Natural killer cell (primary cell): ENCODE data around the gene CXCL14. TPM values are rescaled to one million over a fixed set of nuclear protein-coding genes. Genes with fewer than 3 reads are reported as not detected.

Experiments
- ATAC-seq, 3 donors: fragments of 150-1000 bp in 2 of 3; fragments of 200-7000 bp in 1 of 3; cut with Tn5 transposase; 1 replicate in 1 of 3; 2 replicates in 2 of 3; pipeline ENCODE4 v1.10.0; 2021; ENCODE audit warnings: mild to moderate bottlenecking in 2 of 3, moderate library complexity in 2 of 3
- DNase-seq, 2 donors: peaks; one replicate each; pipeline versions ENCODE4 v3.0.0 to v3.0.0-alpha.2; 2013 to 2021; ENCODE audit warnings: mixed read lengths in 1 of 2
- H3K27ac ChIP-seq: one replicate; pipeline ENCODE4 v1.5.1; 2013; ENCODE audit warnings: mild to moderate bottlenecking, low read length
- H3K27me3 ChIP-seq: one replicate; pipeline ENCODE4 v1.6.1; 2013; ENCODE audit warnings: low read length; ENCODE audit not compliant: control insufficient read depth, insufficient read depth
- H3K36me3 ChIP-seq: one replicate; pipeline ENCODE4 v1.6.1; 2013; ENCODE audit warnings: low read length; ENCODE audit not compliant: control insufficient read depth, insufficient read depth
- H3K4me1 ChIP-seq: one replicate; pipeline ENCODE4 v1.6.1; 2013; ENCODE audit warnings: low read length; ENCODE audit not compliant: control insufficient read depth, insufficient read depth
- H3K4me3 ChIP-seq: one replicate; pipeline ENCODE4 v1.5.1; 2013; ENCODE audit warnings: low read length
- H3K9me3 ChIP-seq: one replicate; pipeline ENCODE4 v1.6.1; 2013; ENCODE audit warnings: low read length; ENCODE audit not compliant: control insufficient read depth, insufficient read depth
- H3K27ac Mint-ChIP-seq, 2 donors: one replicate each; pipeline ENCODE4 v1.8.0; 2022; ENCODE audit warnings: mild to moderate bottlenecking in 2 of 2, mixed read lengths in 2 of 2, moderate library complexity in 1 of 2
- H3K27me3 Mint-ChIP-seq, 2 donors: one replicate each; pipeline ENCODE4 v1.8.0; 2022; ENCODE audit warnings: low read depth in 2 of 2, mixed read lengths in 2 of 2
- H3K36me3 Mint-ChIP-seq: one replicate; pipeline ENCODE4 v1.8.0; 2022; ENCODE audit warnings: mixed read lengths
- H3K4me1 Mint-ChIP-seq, 2 donors: one replicate each; pipeline ENCODE4 v1.8.0; 2022; ENCODE audit warnings: mixed read lengths in 2 of 2
- H3K4me3 Mint-ChIP-seq: one replicate; pipeline ENCODE4 v1.8.0; 2022; ENCODE audit warnings: mild to moderate bottlenecking, moderate library complexity, mixed read lengths
- H3K9me3 Mint-ChIP-seq, 2 donors: one replicate each; pipeline ENCODE4 v1.8.0; 2022; ENCODE audit warnings: mixed read lengths in 2 of 2
- WGBS: methylation state at CpG from one replicate; pipeline ENCODE4 v1.1.7; 2013; ENCODE audit warnings: missing lambda C conversion rate; ENCODE audit not compliant: insufficient coverage; 5-methylcytosine and 5-hydroxymethylcytosine counted together
- intact Hi-C: fragments of 100-400 bp; cut with micrococcal nuclease; formaldehyde crosslinking; loops from one replicate; pipeline ENCODE4 v1.14.2; 2022
- total RNA-seq, 4 donors: library from RNA; stranded (reverse); fragments of 120-200 nt in 1 of 4; gene quantifications; one replicate each; pipeline versions ENCODE4 v1.2.3 to v1.2.4, GENCODE V29; 2013 to 2022
- TF ChIP-seq, protein P1 (sequence below): fragments of 200-600 bp; IDR thresholded peaks from one replicate; pipeline ENCODE4 v1.8.0; 2022; ENCODE audit warnings: antibody characterized with exemption

Gene CXCL14
- total RNA-seq, 3 donors from 2014 or later (not counting 1 experiment from before 2014, with no cell fraction given) = not detected

DNA sequence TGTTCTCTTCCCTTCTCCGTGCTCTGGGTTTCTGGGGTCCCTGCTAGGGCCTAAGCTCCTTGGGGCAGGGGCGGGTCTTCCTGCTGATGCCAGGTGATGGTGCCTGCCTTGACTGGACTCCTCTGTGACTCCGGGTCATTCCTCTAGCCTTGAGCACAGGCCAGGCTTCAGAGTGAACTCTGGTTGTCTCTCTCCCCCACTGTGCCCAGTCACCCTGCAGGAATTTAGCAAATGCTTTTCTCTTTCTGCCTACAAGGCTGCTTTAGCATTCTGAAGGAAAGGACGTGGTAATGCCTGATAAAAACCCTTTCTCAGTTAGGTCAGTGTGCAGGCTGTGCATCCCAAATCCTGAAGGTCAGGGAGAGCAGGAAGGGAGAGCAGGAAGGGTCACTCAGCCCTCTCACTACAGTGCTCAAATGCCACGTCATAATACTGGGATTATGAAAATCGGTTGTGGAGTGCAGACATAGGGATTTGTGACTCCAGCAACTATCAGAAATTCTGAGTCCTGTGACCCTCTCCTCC lies 2.7 kb downstream of the CXCL14 start:
- Histone ChIP-seq H3K36me3 (no peaks in the 10 kb centered on the region), H3K27me3 (peaks cover 8% of the 10 kb centered on the region), H3K4me1 (no peaks in the 10 kb centered on the region), H3K9me3 (no peaks in the 10 kb centered on the region), H3K27ac (no peak overlapping the region), H3K4me3 (no peak overlapping the region)
- no peak overlapping the region for H3K4me3 Mint-ChIP-seq
- H3K9me3 Mint-ChIP-seq = no peaks in the 10 kb centered on the region
- DNase-seq (no peak), ATAC-seq (no peak)
- H3K4me1 Mint-ChIP-seq = no peaks in the 10 kb centered on the region
- peaks cover 24 to 49% of the 10 kb centered on the region in 2 donors for H3K27me3 Mint-ChIP-seq
- H3K27ac Mint-ChIP-seq = no peak overlapping the region
- WGBS = 71% methylated on average over 4 of the region's 6 CpGs
- intact Hi-C loops = no loop called here
- H3K36me3 Mint-ChIP-seq = no peaks in the 10 kb centered on the region
- TF ChIP-seq, protein P1, sequence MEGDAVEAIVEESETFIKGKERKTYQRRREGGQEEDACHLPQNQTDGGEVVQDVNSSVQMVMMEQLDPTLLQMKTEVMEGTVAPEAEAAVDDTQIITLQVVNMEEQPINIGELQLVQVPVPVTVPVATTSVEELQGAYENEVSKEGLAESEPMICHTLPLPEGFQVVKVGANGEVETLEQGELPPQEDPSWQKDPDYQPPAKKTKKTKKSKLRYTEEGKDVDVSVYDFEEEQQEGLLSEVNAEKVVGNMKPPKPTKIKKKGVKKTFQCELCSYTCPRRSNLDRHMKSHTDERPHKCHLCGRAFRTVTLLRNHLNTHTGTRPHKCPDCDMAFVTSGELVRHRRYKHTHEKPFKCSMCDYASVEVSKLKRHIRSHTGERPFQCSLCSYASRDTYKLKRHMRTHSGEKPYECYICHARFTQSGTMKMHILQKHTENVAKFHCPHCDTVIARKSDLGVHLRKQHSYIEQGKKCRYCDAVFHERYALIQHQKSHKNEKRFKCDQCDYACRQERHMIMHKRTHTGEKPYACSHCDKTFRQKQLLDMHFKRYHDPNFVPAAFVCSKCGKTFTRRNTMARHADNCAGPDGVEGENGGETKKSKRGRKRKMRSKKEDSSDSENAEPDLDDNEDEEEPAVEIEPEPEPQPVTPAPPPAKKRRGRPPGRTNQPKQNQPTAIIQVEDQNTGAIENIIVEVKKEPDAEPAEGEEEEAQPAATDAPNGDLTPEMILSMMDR = no peak

DNA sequence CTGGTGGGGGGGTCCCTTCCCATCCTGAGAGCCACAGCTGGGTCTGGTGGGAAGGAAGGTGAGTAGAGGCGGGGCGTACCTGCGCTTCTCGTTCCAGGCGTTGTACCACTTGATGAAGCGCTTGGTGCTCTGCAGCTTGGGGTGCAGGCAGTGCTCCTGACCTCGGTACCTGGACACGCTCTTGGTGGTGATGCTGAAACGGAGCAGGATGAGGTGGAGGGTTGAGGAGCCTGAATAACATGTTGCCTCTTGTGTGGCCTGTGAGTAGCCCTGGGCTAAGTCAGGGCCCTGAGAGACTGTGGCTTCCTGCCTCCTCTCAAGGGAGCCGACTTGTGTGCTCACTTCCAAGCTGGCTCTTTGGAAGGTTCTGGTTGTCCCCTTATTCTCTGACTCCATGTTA lies 4.3 kb downstream of the CXCL14 start:
- H3K4me1 Mint-ChIP-seq = no peaks in the 10 kb centered on the region
- H3K9me3 ChIP-seq = no peaks in the 10 kb centered on the region
- H3K4me3 Mint-ChIP-seq = no peak overlapping the region
- WGBS = 89% methylated on average over 10 of the region's 10 CpGs
- no peaks in the 10 kb centered on the region for H3K9me3 Mint-ChIP-seq
- H3K4me3 ChIP-seq = no peak overlapping the region
- H3K27ac Mint-ChIP-seq = no peak overlapping the region
- no peak overlapping the region for H3K27ac ChIP-seq
- no peaks in the 10 kb centered on the region for H3K4me1 ChIP-seq
- DNase-seq (no peak), ATAC-seq (no peak)
- H3K36me3 ChIP-seq = no peaks in the 10 kb centered on the region
- intact Hi-C loops = no loop called here
- H3K27me3 ChIP-seq = peaks cover 8% of the 10 kb centered on the region
- H3K36me3 Mint-ChIP-seq = no peaks in the 10 kb centered on the region
- TF ChIP-seq, protein P1 = no peak
- peaks cover 20 to 36% of the 10 kb centered on the region in 2 donors for H3K27me3 Mint-ChIP-seq

DNA sequence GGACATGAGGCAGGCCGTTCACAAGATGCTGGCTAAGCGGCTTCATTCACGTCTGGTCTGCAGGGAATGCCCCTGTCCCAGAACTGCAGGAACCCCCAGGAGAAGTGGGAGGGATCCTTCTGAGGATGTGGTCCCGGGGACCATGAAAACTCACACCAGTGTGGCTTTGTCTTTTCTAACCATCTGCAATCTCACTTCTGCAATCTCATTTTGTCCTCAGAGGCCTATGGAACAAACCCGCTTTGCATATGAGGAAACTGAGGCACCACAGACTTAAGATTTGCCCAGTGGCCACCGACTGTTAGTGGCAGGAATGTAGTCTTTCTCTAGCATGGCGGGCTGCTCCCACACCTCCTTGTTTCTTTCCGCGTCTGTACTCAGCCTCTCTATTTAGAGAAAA lies 6.9 kb downstream of the CXCL14 start:
- Histone ChIP-seq H3K9me3 (no peaks in the 10 kb centered on the region), H3K4me3 (no peak overlapping the region), H3K27ac (no peak overlapping the region), H3K27me3 (no peaks in the 10 kb centered on the region), H3K4me1 (no peaks in the 10 kb centered on the region), H3K36me3 (no peaks in the 10 kb centered on the region)
- no peaks in the 10 kb centered on the region for H3K36me3 Mint-ChIP-seq
- no peak for DNase-seq
- H3K4me1 Mint-ChIP-seq = no peaks in the 10 kb centered on the region
- intact Hi-C loops = no loop called here
- TF ChIP-seq, protein P1 = no peak
- WGBS = 76% methylated on average over 9 of the region's 9 CpGs
- no peak for ATAC-seq
- no peak overlapping the region for H3K27ac Mint-ChIP-seq
- no peak overlapping the region for H3K4me3 Mint-ChIP-seq
- H3K9me3 Mint-ChIP-seq = no peaks in the 10 kb centered on the region
- H3K27me3 Mint-ChIP-seq = peaks cover 6 to 23% of the 10 kb centered on the region in 2 donors

DNA sequence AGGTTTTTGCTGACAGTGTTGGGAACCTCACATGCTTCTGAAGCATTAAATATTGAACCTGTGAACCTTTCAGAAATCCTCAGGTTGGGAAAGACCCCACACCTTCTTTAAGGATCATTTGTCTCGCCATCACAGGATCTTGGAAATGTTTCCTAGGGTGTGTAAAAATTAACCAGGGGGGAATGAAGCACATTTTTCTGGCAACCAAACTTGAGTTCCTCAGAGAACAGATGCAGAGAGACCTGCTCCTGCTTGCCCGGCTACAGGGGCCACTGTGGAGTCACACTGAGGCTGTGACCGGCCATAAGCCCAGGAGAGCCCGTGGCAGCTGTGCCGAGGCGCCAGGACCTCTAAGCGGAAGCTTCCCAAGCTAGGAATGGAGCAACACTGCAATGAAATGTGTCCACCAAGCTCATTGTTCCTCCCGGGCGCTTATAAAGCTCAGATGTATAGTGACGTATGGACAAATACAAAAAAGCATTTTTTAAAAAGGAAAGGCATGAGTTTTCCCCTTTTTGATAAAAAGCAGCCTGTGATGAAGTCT lies 7.7 kb downstream of the CXCL14 start:
- ATAC-seq = no peak
- intact Hi-C loops = no loop called here
- H3K9me3 Mint-ChIP-seq = no peaks in the 10 kb centered on the region
- H3K4me1 Mint-ChIP-seq = peaks cover 0 to 3% of the 10 kb centered on the region in 2 donors
- TF ChIP-seq, protein P1 = no peak
- H3K27ac Mint-ChIP-seq = no peak overlapping the region
- Histone ChIP-seq H3K36me3 (no peaks in the 10 kb centered on the region), H3K4me3 (no peak overlapping the region), H3K27ac (no peak overlapping the region), H3K9me3 (no peaks in the 10 kb centered on the region), H3K4me1 (no peaks in the 10 kb centered on the region), H3K27me3 (no peaks in the 10 kb centered on the region)
- no peak for DNase-seq
- 88% methylated on average over 10 of the region's 10 CpGs for WGBS
- H3K4me3 Mint-ChIP-seq = no peak overlapping the region
- H3K36me3 Mint-ChIP-seq = no peaks in the 10 kb centered on the region
- H3K27me3 Mint-ChIP-seq = peaks cover 6 to 21% of the 10 kb centered on the region in 2 donors
